Ovary (tissue), 3 donors: ENCODE results near the gene ANO2.

Source experiments
- EP300 ChIP-seq: sonication (generic); formaldehyde crosslinking; IDR thresholded peaks from one replicate; pipeline ENCODE4 v1.6.1; 2017; ENCODE audit warnings: antibody characterized with exemption
- TF ChIP-seq, protein P1 (sequence below), 3 donors: fragments of 450-650 bp in 2 of 3; fragments of 200-600 bp in 1 of 3; IDR thresholded peaks; one replicate each; pipeline versions ENCODE4 v1.5.1 to v1.8.0; 2016 to 2022; ENCODE audit warnings: antibody characterized with exemption in 3 of 3, mild to moderate bottlenecking in 1 of 3
- donor health status: DM: no; HTN: no; CAD: no.

DNA sequence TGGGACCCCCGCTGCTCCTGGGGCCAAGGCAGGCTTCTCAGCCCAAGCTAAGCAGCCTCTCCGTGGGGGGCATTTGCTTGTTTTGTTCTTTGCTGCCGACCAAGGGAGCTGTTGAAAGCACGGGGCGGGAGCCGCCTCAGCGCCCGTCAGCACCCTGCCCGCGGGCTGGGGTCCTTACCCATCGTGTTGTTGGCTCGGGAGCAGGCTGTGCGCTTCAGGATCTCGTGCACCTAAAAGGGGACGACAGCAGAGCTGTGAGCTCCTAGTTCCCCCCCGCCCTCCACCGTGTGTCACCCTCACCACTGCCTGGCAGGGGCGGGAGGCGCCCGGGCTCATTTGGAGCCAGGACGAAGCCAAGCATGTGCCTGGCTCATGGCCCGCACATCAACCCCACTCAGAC lies 117.5 kb downstream of the ANO2 start:
- TF ChIP-seq, protein P1, sequence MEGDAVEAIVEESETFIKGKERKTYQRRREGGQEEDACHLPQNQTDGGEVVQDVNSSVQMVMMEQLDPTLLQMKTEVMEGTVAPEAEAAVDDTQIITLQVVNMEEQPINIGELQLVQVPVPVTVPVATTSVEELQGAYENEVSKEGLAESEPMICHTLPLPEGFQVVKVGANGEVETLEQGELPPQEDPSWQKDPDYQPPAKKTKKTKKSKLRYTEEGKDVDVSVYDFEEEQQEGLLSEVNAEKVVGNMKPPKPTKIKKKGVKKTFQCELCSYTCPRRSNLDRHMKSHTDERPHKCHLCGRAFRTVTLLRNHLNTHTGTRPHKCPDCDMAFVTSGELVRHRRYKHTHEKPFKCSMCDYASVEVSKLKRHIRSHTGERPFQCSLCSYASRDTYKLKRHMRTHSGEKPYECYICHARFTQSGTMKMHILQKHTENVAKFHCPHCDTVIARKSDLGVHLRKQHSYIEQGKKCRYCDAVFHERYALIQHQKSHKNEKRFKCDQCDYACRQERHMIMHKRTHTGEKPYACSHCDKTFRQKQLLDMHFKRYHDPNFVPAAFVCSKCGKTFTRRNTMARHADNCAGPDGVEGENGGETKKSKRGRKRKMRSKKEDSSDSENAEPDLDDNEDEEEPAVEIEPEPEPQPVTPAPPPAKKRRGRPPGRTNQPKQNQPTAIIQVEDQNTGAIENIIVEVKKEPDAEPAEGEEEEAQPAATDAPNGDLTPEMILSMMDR (IDR thresholded peaks at IDR 0.05) = no peak
- no peak for TF ChIP-seq EP300
